ENCODE data around the gene ZNF865.

DNA sequence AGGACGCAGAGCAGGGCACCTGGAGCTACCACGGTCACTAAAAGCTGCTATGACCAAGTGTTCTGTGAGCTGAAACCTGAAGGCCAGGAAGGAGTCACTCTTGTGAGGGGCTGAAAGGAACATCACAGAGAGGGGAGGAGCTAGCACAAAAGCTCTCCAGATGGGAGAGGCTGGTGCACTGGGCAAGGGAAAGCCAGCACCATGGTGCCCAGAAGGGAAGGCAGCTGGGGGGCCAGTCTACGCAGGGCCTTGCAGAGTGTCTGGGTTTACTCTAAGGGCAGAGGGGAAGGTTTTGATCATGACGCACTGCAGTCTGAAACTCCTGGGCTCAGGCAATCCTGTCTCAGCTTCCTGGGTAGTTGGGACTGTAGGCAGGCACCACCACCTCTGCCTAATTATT lies 31.3 kb downstream of the ZNF865 start:
- TF ChIP-seq POLR2A (IDR thresholded peaks at IDR 0.05) (no peak), POLR2AphosphoS5 (IDR thresholded peaks at IDR 0.05) (no peak)
